ENCODE measurements around the gene C9orf40.

Gene C9orf40

DNA sequence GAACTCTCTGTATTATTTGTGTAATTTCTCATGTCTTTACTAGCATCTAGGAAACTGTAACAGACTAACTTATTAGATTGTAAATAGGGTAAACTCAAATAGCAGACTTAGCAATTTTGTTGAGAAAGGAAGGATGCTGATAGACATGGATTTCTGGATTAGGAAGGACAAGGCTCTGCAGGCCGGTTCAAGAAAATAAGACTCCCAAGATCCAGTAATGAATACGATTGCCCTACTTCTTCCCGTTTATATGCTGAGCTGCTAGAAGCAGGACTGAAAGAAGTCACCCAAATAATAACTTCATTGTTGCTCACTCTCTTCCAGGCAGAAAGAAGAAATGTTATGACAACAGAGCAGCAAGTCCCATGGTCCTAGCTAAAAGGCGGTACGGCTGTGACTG, 22.8 kb upstream of the C9orf40 start:
- TF ChIP-seq, protein P1, sequence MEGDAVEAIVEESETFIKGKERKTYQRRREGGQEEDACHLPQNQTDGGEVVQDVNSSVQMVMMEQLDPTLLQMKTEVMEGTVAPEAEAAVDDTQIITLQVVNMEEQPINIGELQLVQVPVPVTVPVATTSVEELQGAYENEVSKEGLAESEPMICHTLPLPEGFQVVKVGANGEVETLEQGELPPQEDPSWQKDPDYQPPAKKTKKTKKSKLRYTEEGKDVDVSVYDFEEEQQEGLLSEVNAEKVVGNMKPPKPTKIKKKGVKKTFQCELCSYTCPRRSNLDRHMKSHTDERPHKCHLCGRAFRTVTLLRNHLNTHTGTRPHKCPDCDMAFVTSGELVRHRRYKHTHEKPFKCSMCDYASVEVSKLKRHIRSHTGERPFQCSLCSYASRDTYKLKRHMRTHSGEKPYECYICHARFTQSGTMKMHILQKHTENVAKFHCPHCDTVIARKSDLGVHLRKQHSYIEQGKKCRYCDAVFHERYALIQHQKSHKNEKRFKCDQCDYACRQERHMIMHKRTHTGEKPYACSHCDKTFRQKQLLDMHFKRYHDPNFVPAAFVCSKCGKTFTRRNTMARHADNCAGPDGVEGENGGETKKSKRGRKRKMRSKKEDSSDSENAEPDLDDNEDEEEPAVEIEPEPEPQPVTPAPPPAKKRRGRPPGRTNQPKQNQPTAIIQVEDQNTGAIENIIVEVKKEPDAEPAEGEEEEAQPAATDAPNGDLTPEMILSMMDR (IDR thresholded peaks at IDR 0.05), result no peak
- no peak for TF ChIP-seq ZFX (IDR thresholded peaks at IDR 0.05; ENCODE audit: borderline replicate concordance)
- H3K27ac ChIP-seq, result no peak overlapping the region

DNA sequence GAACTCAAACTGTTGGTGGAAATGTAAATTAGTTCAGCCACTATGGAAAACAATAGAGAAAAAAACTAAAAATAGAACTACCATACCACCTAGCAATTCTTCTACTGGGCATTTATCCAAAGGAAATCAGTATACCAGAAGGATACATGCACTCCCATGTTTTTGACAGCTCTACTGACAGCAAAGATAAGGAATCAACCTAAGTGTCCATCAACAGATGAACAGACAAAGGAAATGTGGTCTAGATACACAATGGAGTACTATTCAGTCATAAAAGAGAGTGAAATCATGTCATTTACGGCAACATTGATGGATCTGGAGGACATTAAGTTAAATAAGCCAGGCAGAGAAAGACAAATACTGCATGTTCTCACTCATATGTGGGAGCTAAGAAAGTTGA, 21.8 kb upstream of the C9orf40 start:
- no peak for TF ChIP-seq ZFX (IDR thresholded peaks at IDR 0.05; ENCODE audit: borderline replicate concordance)
- TF ChIP-seq, protein P1 (IDR thresholded peaks at IDR 0.05), result no peak
- H3K27ac ChIP-seq, result no peak overlapping the region

DNA sequence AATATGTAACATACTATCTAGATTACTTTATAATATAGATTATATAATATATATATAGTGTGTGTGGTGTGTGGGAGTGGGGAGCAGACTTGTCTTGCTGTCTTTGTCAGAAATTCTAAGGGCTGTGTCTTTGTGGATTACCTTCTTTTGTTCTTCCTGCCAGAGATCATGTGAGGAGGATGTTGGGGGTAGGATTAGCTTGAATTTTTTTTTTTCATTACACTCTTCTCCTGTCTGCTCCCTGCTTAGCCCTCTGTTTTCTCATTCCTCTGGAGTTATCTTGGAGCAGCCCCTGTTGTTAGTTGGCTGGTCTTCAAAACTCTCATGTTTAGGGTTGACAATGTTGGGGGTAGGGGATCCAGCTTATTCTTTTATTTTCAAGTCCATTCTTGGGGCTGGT, 21.0 kb upstream of the C9orf40 start:
- no peak overlapping the region for H3K27ac ChIP-seq
- TF ChIP-seq, protein P1 (IDR thresholded peaks at IDR 0.05), result no peak
- TF ChIP-seq ZFX (IDR thresholded peaks at IDR 0.05; ENCODE audit: borderline replicate concordance), result no peak

DNA sequence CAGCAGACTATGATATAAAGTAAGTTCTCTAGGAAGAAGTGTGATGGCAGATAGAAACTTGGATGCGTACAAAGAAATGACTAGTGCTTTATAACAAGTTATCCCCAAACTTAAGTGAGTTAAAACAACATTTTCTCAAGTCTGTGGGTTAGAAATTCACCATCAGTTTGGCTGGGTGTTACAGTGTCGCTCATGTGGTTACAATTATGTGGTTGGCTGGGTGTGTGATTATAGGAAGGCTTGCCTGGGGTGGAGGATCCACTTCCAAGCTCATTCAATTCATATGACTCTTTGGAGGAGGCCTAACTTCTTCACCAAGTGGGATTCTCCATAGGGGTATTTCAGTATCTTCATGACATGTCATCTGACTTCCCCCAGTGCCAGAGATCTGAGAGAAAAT, 10.3 kb upstream of the C9orf40 start:
- TF ChIP-seq, protein P1 (IDR thresholded peaks at IDR 0.05), result no peak
- TF ChIP-seq ZFX (IDR thresholded peaks at IDR 0.05; ENCODE audit: borderline replicate concordance), result no peak
- no peak overlapping the region for H3K27ac ChIP-seq

DNA sequence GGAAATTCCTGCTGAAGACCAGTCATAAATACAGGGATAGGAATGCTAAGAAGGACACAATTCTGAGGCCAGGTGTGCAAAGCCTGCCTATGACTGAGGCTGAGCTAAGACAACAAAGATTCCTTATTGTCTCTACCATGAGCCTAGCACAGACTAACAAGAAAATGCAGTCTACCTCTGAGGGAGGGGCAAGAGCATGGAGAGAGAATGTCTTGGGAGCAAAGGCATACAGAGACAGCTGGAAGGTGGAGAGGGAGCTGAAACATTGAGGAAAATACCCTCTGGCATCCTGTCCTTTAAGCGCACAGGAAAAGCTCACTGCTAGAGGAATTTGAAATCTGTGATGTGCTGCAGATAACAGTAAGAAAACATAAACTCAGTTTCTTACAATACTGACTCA, 8.8 kb upstream of the C9orf40 start:
- H3K27ac ChIP-seq, result no peak overlapping the region
- TF ChIP-seq, protein P1 (IDR thresholded peaks at IDR 0.05), result no peak
- TF ChIP-seq ZFX (IDR thresholded peaks at IDR 0.05; ENCODE audit: borderline replicate concordance), result no peak

DNA sequence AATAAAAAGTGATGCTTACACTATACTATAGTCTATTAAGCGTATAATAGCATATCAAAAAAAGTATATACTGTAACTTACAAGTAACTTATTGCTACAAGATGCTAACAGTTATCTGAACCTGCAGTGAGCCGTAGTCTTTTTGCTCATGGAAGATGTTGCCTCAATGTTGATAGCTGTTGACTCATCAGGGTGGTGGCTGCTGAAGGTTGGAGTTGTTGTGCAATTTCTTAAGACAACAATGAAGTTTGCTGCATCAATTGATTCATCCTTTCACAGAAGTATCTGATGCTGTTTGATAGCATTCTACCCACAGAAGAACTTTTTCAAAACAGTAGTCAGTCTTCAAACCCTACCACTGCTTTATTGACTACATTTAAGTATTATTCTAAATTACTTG, 7.8 kb upstream of the C9orf40 start:
- TF ChIP-seq, protein P1 (IDR thresholded peaks at IDR 0.05), result no peak
- TF ChIP-seq ZFX (IDR thresholded peaks at IDR 0.05; ENCODE audit: borderline replicate concordance), result no peak
- no peak overlapping the region for H3K27ac ChIP-seq

DNA sequence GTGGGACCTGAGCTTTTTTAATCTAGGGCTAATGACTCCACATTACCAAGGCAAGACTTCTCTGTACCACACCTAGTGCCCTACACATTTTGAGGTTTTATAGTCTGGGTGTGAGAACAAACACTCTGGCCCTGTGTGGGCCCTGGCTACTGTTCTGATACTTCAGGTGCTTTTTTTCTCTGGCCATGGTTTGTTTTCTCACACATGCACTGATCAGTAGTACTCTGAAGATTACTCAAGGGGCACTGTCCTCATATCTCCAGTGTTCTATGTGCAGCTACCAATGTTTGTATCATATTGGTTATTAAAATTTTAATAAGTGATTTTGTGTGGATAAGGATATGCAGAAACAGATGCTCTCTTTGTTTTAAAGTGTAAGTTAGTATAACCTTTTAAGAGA, 5.9 kb upstream of the C9orf40 start:
- TF ChIP-seq, protein P1 (IDR thresholded peaks at IDR 0.05), result no peak
- TF ChIP-seq ZFX (IDR thresholded peaks at IDR 0.05; ENCODE audit: borderline replicate concordance), result no peak
- no peak overlapping the region for H3K27ac ChIP-seq

Measured in 22Rv1 (cell line).